ENCODE results near the gene MGARP. TPM values are rescaled to one million over a fixed set of nuclear protein-coding genes. Genes with fewer than 3 reads are reported as not detected.

The MGARP gene
- total RNA-seq, 2 experiments from 2014 or later: not detected

DNA sequence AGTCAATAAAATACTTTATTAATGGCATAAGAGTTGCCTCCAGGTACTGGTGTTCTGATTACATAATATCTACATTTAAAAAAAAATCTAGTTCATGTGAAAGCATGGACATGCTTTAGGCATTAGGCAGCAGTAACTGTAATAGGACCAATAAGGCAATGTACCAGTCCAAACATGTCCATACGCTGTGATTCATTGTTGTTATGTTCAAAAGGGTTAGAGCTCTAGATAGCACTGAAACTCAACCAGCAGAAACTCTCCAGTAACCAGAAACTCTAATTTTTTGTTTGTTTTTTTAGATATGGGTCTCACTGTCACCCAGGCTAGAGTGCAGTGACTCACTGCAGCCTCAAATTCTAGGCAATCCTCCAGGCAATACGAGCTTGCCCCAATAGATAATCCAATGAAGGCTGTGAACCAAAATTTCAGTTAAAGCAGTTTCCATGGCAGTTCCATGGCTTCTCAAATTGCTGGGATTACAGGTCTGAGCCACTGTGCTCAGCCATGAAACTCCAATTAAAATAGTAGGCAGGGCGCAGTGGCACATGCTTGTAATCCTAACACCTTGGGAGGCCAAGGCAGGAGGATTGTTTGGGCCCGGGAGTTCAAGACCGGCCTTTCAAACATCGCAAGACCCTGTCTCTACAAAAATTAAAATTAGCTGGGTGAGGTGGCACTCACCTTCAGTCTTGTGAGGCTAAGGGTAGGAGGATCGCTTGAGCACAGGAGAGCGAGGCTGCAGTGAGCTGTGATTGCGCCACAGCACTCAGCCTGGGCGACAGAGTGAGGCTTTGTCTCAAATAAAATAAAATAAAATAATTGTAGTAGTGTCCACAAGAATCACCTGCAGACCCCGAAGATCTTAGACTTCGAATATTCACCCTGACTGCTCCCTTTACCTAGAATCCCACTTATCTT lies 36.3 kb downstream of the MGARP start:
- POLR2A ChIA-PET: interaction anchor here (1.1 kb wide), 1 partner anchor 52 kb away, joined by 3 read pairs; no protein-coding TSS in a partner anchor
- DNase-seq: no peak
- CTCF ChIA-PET: interaction anchor here (1.1 kb wide), 1 partner anchor 10 kb away, joined by 3 read pairs; no protein-coding TSS in a partner anchor

DNA sequence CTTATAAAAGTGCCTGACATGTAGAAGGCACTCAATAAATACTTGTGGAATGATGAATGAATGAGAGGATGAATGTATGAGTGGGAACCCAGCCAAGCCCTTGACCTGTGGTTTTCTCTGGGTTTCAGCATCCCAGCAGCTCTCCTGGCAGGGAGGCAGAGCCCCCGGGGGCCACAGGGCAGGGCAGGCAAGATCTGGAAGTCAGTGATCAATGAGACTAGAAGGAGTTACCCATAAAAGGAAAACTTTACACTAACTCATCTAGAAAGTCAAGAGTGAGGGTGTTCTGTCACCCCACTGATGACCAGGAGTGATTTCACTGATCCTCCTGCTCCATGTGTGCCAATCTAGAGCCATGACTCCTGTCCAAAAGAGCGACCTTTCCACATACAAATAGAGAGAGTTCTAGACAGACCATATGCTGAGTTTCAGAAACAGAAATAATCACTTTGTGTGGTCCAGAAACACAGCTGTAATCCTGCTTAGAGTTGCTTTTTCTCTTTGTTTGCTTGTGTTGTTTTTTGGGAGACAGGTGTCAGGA lies 37.4 kb downstream of the MGARP start:
- CTCF ChIA-PET: interaction anchor here (1.0 kb wide), 1 partner anchor 79 kb away, joined by 3 read pairs; no protein-coding TSS in a partner anchor
- no peak overlapping the region for H3K27ac Mint-ChIP-seq

More for the DNA sequence above, 36.3 kb downstream of the MGARP start:
- Mint-ChIP-seq H3K4me3 (no peak overlapping the region), H3K27me3 (no peaks in the 10 kb centered on the region), H3K9me3 (no peaks in the 10 kb centered on the region), H3K36me3 (ENCODE audit: low read depth) (no peaks in the 10 kb centered on the region), H3K27ac (no peak overlapping the region), H3K4me1 (ENCODE audit: low read depth) (no peaks in the 10 kb centered on the region)
- no peak for ATAC-seq (ENCODE audit: poor library complexity)
- TF ChIP-seq, protein P1, sequence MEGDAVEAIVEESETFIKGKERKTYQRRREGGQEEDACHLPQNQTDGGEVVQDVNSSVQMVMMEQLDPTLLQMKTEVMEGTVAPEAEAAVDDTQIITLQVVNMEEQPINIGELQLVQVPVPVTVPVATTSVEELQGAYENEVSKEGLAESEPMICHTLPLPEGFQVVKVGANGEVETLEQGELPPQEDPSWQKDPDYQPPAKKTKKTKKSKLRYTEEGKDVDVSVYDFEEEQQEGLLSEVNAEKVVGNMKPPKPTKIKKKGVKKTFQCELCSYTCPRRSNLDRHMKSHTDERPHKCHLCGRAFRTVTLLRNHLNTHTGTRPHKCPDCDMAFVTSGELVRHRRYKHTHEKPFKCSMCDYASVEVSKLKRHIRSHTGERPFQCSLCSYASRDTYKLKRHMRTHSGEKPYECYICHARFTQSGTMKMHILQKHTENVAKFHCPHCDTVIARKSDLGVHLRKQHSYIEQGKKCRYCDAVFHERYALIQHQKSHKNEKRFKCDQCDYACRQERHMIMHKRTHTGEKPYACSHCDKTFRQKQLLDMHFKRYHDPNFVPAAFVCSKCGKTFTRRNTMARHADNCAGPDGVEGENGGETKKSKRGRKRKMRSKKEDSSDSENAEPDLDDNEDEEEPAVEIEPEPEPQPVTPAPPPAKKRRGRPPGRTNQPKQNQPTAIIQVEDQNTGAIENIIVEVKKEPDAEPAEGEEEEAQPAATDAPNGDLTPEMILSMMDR (IDR thresholded peaks at IDR 0.05): no peak
- H3K27ac ChIP-seq (ENCODE audit: low read depth in 1 of 2, low read length in 2 of 2): no peak overlapping the region
- H3K36me3 ChIP-seq (ENCODE audit: insufficient read depth, low read length): no peaks in the 10 kb centered on the region
- H3K4me3 ChIP-seq (ENCODE audit: low read length): no peak overlapping the region
- no peaks in the 10 kb centered on the region for H3K4me1 ChIP-seq (ENCODE audit: insufficient read depth, low read length)
- no peaks in the 10 kb centered on the region for H3K27me3 ChIP-seq (ENCODE audit: control insufficient read depth in 1 of 2, insufficient read depth in 2 of 2, low read length in 2 of 2)
- intact Hi-C loops (cut with DNase I, micrococcal nuclease): loop anchor here in 1 of 2 experiments (5.0 kb wide), 1 partner anchor 34 kb away; no protein-coding TSS in a partner anchor
- H3K9me3 ChIP-seq (ENCODE audit: control insufficient read depth in 1 of 2, insufficient read depth in 1 of 2, low read length in 2 of 2): no peaks in the 10 kb centered on the region

GRCh38 chr4:139241784-139242151 lies 38.3 kb downstream of the MGARP start:
- intact Hi-C loops (cut with DNase I, micrococcal nuclease): loop anchor here in 1 of 2 experiments (5.0 kb wide), 1 partner anchor 36 kb away; no protein-coding TSS in a partner anchor
- Mint-ChIP-seq H3K36me3 (ENCODE audit: low read depth) (no peaks in the 10 kb centered on the region), H3K27ac (no peak overlapping the region), H3K4me3 (no peak overlapping the region), H3K9me3 (no peaks in the 10 kb centered on the region), H3K4me1 (ENCODE audit: low read depth) (no peaks in the 10 kb centered on the region), H3K27me3 (no peaks in the 10 kb centered on the region)
- H3K27ac ChIP-seq (ENCODE audit: low read depth in 1 of 2, low read length in 2 of 2): no peak overlapping the region
- H3K27me3 ChIP-seq (ENCODE audit: control insufficient read depth in 1 of 2, insufficient read depth in 2 of 2, low read length in 2 of 2): no peaks in the 10 kb centered on the region
- ChIA-PET POLR2A (no interaction called here), CTCF (no interaction called here)
- H3K36me3 ChIP-seq (ENCODE audit: insufficient read depth, low read length): no peaks in the 10 kb centered on the region
- ATAC-seq (ENCODE audit: poor library complexity) (no peak), DNase-seq (no peak)
- H3K4me1 ChIP-seq (ENCODE audit: insufficient read depth, low read length): peaks cover 5% of the 10 kb centered on the region
- no peaks in the 10 kb centered on the region for H3K9me3 ChIP-seq (ENCODE audit: control insufficient read depth in 1 of 2, insufficient read depth in 1 of 2, low read length in 2 of 2)
- H3K4me3 ChIP-seq (ENCODE audit: low read length): no peak overlapping the region
- TF ChIP-seq, protein P1 (IDR thresholded peaks at IDR 0.05): no peak

More for the DNA sequence above, 37.4 kb downstream of the MGARP start:
- Histone ChIP-seq H3K4me3 (ENCODE audit: low read length) (no peak overlapping the region), H3K4me1 (ENCODE audit: insufficient read depth, low read length) (peaks cover 5% of the 10 kb centered on the region), H3K36me3 (ENCODE audit: insufficient read depth, low read length) (no peaks in the 10 kb centered on the region), H3K27ac (ENCODE audit: low read depth in 1 of 2, low read length in 2 of 2) (no peak overlapping the region), H3K27me3 (ENCODE audit: control insufficient read depth in 1 of 2, insufficient read depth in 2 of 2, low read length in 2 of 2) (no peaks in the 10 kb centered on the region), H3K9me3 (ENCODE audit: control insufficient read depth in 1 of 2, insufficient read depth in 1 of 2, low read length in 2 of 2) (no peaks in the 10 kb centered on the region)
- H3K4me3 Mint-ChIP-seq: no peak overlapping the region
- H3K9me3 Mint-ChIP-seq: no peaks in the 10 kb centered on the region
- TF ChIP-seq, protein P1 (IDR thresholded peaks at IDR 0.05): no peak
- no peaks in the 10 kb centered on the region for H3K36me3 Mint-ChIP-seq (ENCODE audit: low read depth)
- no peaks in the 10 kb centered on the region for H3K4me1 Mint-ChIP-seq (ENCODE audit: low read depth)
- no peaks in the 10 kb centered on the region for H3K27me3 Mint-ChIP-seq
- intact Hi-C loops (cut with DNase I, micrococcal nuclease): loop anchor here in 1 of 2 experiments (5.0 kb wide), 1 partner anchor 35 kb away; no protein-coding TSS in a partner anchor
- POLR2A ChIA-PET: no interaction called here
- ATAC-seq (ENCODE audit: poor library complexity) (no peak), DNase-seq (no peak)
